ENCODE data around the gene PLPP2. TPM values are rescaled to one million over a fixed set of nuclear protein-coding genes. Genes with fewer than 3 reads are reported as not detected.

Gene PLPP2
- polyA plus RNA-seq, 1 donor (not counting 4 experiments of a cell fraction or from before 2014, with no cell fraction given): 13.6 TPM

- peaks cover 9% of the 10 kb centered on the region for H3K9me3 ChIP-seq (ENCODE audit: control insufficient read depth, low read depth, low read length)
- dilution Hi-C loops (cut with MboI; ENCODE audit: extremely low pct_ligation_motif_present, low sequenced_read_pairs): no loop called here
- no peaks in the 10 kb centered on the region for H3K4me1 ChIP-seq (ENCODE audit: control insufficient read depth, extremely low read depth, insufficient read depth, low read length)
- TF ChIP-seq, protein P1, sequence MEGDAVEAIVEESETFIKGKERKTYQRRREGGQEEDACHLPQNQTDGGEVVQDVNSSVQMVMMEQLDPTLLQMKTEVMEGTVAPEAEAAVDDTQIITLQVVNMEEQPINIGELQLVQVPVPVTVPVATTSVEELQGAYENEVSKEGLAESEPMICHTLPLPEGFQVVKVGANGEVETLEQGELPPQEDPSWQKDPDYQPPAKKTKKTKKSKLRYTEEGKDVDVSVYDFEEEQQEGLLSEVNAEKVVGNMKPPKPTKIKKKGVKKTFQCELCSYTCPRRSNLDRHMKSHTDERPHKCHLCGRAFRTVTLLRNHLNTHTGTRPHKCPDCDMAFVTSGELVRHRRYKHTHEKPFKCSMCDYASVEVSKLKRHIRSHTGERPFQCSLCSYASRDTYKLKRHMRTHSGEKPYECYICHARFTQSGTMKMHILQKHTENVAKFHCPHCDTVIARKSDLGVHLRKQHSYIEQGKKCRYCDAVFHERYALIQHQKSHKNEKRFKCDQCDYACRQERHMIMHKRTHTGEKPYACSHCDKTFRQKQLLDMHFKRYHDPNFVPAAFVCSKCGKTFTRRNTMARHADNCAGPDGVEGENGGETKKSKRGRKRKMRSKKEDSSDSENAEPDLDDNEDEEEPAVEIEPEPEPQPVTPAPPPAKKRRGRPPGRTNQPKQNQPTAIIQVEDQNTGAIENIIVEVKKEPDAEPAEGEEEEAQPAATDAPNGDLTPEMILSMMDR (optimal IDR thresholded peaks at IDR 0.05 in 1 of 3, IDR thresholded peaks at IDR 0.05 in 1 of 3, conservative IDR thresholded peaks at IDR 0.05 in 1 of 3; ENCODE audit: extremely low read depth in 1 of 3, insufficient read depth in 2 of 3, low read length in 3 of 3): no peak
- no peak for TF ChIP-seq EZH2 (IDR thresholded peaks at IDR 0.05; ENCODE audit: low read length)
- no peak overlapping the region for H3K4me2 ChIP-seq (ENCODE audit: control insufficient read depth, extremely low read depth, insufficient read depth, low read depth, low read length)
- H3K9ac ChIP-seq (ENCODE audit: control insufficient read depth, extremely low read depth, insufficient read depth, low read length): no peak overlapping the region
- no peaks in the 10 kb centered on the region for H3K27me3 ChIP-seq (ENCODE audit: control insufficient read depth, extremely low read depth, insufficient read depth, low read length)
- H3K79me2 ChIP-seq (ENCODE audit: control insufficient read depth, insufficient read depth, low read length): peaks cover 23% of the 10 kb centered on the region
- DNase-seq (ENCODE audit: low read depth, low spot score) (no peak), FAIRE-seq (no peak)
- H2AFZ ChIP-seq (ENCODE audit: control insufficient read depth, low read length): no peak overlapping the region
- no peak overlapping the region for H3K27ac ChIP-seq (ENCODE audit: control insufficient read depth, insufficient read depth, low read length)
- no peaks in the 10 kb centered on the region for H4K20me1 ChIP-seq (ENCODE audit: control insufficient read depth, extremely low read depth, insufficient read depth, low read length)
- H3K9me1 ChIP-seq (ENCODE audit: control insufficient read depth, extremely low read depth, insufficient read depth, low read length): no peaks in the 10 kb centered on the region
- peaks cover 38 to 44% of the 10 kb centered on the region in 2 experiments for H3K36me3 ChIP-seq (ENCODE audit: control insufficient read depth in 2 of 2, extremely low read depth in 1 of 2, insufficient read depth in 2 of 2, low read length in 2 of 2)
- no peak overlapping the region for H3K4me3 ChIP-seq (ENCODE audit: control insufficient read depth in 2 of 3, extremely low read depth in 1 of 3, insufficient read depth in 2 of 3, low read depth in 1 of 3, low read length in 3 of 3)
Observed at GRCh38 chr19:326871-327270, 35.7 kb upstream of the PLPP2 start.

DNA sequence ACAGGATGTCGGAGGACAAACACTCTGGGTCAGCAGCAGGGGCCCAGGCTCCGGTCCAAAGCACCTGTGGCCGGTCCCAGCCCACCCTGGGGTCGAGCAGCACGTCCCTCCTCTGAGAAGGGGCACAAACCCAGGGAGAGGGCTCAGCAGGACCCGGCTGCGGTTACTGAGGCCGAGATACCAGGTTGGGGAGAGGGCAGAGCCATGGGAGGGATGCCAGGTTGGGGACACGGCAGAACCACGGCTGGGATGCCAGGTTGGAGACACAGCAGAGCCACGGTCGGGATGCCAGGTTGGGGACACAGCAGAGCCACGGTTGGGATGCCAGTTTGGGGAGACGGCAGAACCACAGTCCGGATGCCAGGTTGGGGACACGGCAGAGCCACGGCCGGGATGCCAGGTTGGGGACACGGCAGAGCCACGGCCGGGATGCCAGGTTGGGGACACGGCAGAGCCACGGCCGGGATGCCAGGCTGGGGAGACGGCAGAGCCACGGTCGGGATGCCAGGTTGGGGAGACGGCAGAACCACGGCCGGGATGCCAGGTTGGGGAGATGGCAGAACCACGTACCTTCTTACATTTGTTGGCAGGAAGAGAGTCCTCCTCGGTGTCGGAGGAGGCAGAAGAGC, 34.8 kb upstream of the PLPP2 start:
- H3K36me3 ChIP-seq (ENCODE audit: control insufficient read depth in 2 of 2, extremely low read depth in 1 of 2, insufficient read depth in 2 of 2, low read length in 2 of 2): peaks cover 39 to 44% of the 10 kb centered on the region in 2 experiments
- H3K27ac ChIP-seq (ENCODE audit: control insufficient read depth, insufficient read depth, low read length): no peak overlapping the region
- H3K9me1 ChIP-seq (ENCODE audit: control insufficient read depth, extremely low read depth, insufficient read depth, low read length): no peaks in the 10 kb centered on the region
- FAIRE-seq (no peak), DNase-seq (ENCODE audit: low read depth, low spot score) (no peak)
- H3K9ac ChIP-seq (ENCODE audit: control insufficient read depth, extremely low read depth, insufficient read depth, low read length): no peak overlapping the region
- peaks cover 9% of the 10 kb centered on the region for H3K9me3 ChIP-seq (ENCODE audit: control insufficient read depth, low read depth, low read length)
- no peaks in the 10 kb centered on the region for H3K27me3 ChIP-seq (ENCODE audit: control insufficient read depth, extremely low read depth, insufficient read depth, low read length)
- no peak overlapping the region for H3K4me3 ChIP-seq (ENCODE audit: control insufficient read depth in 2 of 3, extremely low read depth in 1 of 3, insufficient read depth in 2 of 3, low read depth in 1 of 3, low read length in 3 of 3)
- TF ChIP-seq, protein P1 (optimal IDR thresholded peaks at IDR 0.05 in 1 of 3, IDR thresholded peaks at IDR 0.05 in 1 of 3, conservative IDR thresholded peaks at IDR 0.05 in 1 of 3; ENCODE audit: extremely low read depth in 1 of 3, insufficient read depth in 2 of 3, low read length in 3 of 3): no peak
- no peak for TF ChIP-seq EZH2 (IDR thresholded peaks at IDR 0.05; ENCODE audit: low read length)
- H3K4me2 ChIP-seq (ENCODE audit: control insufficient read depth, extremely low read depth, insufficient read depth, low read depth, low read length): no peak overlapping the region
- no peak overlapping the region for H2AFZ ChIP-seq (ENCODE audit: control insufficient read depth, low read length)
- no peaks in the 10 kb centered on the region for H4K20me1 ChIP-seq (ENCODE audit: control insufficient read depth, extremely low read depth, insufficient read depth, low read length)
- peaks cover 24% of the 10 kb centered on the region for H3K79me2 ChIP-seq (ENCODE audit: control insufficient read depth, insufficient read depth, low read length)
- no peaks in the 10 kb centered on the region for H3K4me1 ChIP-seq (ENCODE audit: control insufficient read depth, extremely low read depth, insufficient read depth, low read length)
- dilution Hi-C loops (cut with MboI; ENCODE audit: extremely low pct_ligation_motif_present, low sequenced_read_pairs): no loop called here
